GM21737 (cell line): ENCODE results near the gene KDM5C.

ENCODE experiments used
- ATAC-seq: cut with Tn5 transposase; IDR thresholded peaks from one replicate; pipeline ENCODE4 v1.9.1; 2021; ENCODE audit warnings: mild to moderate bottlenecking, moderate library complexity; ENCODE audit not compliant: unreplicated experiment

KDM5C gene

DNA sequence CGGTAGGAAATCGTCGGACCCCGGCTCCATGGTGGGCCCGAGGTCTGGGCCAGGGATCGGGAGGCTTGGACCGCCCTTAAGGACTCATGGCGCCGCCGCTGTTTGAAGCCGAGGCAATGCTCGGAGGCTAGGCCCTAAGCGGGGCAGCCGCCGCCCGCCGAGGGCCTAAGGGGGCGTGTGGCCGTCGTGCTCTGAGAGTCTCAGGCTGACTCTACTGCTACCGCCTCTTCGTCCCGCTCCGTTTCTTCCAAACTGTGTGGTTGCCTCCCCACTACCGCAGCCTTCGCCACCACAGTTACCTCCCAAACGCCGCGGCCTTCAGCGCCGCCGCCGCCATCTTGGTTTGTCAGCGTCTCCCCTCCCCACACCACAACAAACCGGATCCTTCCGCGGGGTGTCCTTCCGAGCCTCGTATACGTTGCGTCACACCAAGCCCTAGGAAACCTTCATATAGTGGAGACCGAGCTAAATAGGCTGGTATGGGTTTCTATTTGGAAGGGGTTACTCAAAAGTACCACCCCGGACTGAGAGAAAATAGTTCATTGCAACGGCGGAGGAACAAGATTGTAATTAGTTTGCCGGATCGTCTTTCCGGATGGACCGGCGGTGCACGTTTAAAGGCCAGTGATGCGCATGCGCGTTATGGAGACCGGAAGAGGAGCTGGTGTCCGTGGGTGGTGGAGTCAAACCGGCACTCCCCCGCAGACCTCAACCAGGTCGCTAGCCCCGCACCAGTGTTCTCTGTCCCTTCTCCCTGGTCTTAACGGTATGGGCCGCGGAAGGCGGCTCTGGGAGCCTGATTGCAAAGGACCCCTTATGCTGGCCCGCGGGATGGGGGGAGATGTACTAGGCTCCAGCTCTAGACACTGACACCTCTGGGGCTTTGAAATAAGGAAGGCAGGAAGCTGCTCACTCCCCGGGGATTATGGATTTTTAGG is at the start of gene KDM5C:
Gene KDM5C, minus strand, starts transcription at position 348 of the 938 bp plus-strand sequence. Its CDS starts 318 bp downstream, at position 30.
- ATAC-seq, result peak; percentile 72

DNA sequence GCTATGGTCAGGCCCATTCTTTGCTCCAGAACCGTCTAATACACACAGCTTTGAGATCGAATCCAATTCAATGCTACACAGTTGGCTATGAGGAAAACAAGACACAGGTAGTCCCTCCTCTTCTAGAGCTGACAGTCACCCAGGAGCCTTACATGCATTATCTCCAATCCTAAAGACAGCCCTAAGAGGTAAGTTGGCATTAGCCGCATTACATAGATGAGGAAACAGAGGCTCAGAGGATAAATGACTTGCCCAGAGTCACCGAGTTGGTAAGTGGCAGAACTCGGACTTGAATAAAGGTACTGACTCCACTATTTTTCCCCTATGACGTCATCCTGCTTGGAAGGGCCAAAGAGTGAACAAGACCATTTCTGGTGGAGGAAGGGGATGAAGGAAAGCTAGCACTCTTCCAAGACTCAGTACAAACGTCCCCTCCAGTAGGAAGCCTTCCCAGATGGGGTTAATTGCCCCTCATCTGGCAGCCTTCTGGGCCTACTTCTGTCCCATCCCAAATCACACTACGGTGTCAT is 47.9 kb upstream of the KDM5C start:
- no peak for ATAC-seq

DNA sequence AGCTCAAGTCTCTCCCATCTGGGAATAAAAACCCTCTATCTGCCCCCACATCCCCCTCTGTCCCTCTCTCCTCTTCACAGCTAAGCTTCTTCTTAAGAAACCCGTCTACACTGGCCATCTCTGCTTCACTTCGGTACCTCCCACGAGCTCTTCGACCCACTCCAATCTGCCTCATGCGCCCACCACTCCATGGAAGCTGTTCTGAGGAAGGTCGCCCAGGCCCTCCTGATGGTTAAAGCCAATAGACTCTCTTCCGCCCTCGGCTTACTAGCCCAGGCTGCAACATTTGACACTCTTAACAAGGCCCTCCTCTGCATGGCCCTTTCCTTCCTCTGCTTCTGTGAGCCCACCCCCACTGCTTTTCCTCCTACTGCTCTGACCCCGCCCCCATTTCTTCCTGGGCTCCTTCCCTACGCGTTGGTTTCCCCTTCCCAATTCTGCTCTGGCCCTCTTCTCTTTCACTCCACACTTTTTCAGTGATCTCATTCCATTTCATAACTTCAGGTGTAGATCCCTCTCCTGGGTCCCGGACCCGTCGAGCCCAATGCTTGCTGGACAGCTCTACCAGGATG is 44.6 kb upstream of the KDM5C start:
- ATAC-seq, result no peak

DNA sequence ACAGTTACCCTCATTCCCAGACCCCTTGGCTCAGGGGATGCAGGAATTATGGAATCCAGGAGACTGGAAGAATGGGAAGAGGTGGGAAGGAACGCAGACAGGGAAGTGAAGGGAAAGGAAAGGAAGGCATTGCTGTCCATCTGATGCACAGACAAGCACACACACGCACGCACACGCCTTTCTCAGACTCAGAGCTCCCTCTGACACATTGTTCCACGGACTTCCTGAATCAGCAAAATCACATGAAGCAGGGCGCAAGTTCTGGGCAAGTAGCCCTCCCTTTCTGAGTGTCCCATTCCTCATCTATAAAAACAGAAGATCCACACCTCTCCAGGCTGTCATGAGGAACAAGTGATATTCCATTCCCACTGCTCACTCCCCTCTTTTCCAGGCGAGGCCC is 43.2 kb upstream of the KDM5C start:
- ATAC-seq, result no peak

DNA sequence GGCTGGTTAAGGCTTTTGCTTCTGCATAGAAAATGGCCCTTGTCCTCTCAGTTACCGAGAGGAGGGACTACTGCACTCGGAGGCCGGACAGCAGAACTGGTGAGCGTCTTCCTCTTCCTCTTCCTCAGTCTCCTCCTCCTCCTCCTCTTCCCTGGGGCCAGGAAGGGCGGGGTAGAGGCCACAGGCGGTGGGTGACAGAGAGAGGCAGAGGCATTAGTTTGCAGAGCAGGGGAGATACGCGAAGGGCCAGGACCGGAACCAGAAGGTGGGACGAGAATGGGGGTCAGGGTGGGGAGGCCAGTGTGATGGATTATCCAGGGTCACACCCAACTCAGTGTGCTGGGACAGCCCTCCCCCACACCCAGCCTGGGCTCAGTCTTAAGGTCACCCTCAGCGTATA is 41.9 kb upstream of the KDM5C start:
- ATAC-seq, result no peak

DNA sequence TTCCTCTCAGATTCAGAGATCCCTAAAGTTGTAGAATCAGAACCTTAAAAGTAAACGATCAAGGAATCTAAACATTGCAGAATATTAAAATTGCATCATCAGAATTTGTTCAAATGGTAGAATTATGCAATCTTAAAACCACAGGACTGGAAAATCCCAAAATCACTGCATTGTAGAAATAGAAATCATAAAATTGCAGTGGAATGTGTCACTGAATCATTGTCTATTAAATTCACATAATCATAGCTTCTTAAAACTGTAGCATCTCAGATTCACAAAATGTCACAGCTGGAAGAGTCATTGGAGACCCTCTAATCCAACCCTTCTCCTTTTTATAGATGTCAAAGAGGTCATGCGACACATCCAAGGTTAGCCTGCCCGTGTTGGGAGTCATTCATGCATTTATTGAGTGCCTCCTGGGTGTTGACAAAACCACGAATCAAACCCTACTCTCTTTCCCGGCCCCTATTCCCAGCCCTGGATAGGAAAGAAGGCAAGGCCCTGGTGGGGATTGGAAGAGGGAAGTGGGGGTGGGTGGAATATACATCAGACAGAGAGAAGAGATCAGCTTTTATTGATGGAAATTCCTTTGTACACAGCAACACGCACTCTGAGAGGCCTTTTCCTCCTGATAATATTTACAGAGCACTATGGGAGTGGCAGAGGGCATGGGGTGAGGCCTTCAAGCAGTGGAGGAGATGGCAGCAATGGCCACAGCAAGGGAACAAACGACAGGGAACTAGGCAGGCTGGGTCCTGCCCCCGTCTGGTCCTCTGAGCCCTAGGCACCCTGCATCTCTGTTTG is 41.0 kb upstream of the KDM5C start:
- no peak for ATAC-seq

DNA sequence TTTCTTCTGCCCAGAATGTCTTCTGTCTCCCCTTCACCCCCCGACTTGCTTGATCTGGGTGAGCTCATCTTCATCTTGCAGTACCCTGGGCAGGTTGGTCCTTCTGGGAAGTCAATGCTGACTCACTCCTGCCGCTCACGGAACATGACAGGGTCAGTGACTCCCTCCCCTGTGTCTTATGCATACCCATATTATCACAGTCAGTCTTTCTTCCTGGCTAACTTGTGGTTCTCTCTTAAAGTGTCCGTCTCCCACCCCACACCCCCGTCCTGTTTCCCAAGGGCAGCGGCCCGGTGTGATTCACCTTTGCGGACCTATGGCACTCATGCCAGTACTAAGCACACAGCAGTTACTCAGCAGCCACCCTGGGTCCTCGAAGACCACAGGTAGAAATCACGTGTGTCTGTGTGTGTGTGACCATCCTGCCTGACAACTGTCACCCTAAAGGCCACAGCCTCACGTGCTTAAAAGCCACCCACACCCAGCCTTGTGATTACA is 38.6 kb upstream of the KDM5C start:
- no peak for ATAC-seq

DNA sequence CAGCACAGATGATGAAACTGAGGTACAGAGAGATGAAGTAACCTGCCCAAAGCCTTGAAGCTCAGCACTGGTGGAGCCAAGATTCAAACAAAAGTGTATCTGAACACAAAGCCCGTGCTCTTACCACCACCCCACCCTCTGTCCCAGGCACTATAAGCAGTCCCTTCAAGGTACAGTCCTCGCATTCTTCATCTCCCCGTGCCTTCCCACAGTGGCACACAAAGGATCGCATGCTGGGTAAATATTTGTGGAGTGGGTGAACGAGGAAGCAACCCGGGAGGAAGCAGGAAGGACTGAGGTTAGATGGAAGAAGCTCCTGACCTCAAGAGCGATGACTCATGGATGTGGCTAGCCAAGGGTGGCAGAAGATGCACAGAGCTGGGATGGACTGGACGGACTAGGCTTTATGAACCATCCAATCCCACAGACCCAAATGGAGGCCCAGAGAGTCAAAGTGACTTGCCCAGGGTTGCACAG is 37.9 kb upstream of the KDM5C start:
- no peak for ATAC-seq

DNA sequence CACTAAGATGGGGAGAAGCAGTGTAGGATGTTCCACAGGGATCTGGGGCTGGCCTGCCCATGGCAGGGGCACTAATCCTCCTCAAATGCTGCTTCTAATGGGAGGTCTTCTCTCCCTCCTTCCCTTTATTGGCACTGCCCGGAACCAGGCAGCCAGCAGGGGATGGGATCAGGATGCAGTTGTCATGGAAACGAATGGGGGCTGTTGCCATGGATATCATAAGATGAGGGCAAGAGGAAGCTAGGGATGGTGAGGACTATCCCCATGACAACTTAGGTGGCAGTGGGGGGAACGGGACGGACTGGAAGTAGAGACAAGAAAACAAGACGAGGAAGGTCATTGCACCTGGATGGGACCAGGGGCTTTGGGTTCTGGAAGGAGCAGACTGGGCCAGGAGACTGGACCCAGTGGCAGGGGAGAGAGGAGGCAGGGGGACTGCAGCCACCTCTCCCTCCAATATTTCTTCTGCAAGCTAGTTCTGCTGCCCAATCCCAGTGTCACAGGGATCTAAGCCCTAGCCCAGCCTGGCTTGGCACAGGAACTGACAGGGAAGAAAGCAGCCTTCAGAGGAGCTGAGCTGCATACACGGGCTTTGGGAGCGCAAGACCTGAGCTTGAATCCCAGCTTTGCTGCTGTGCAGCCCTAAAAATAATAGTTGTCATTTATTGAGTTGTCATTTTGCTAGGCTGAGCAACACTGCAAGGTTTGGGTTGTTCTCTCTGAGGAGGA is 37.3 kb upstream of the KDM5C start:
- no peak for ATAC-seq

DNA sequence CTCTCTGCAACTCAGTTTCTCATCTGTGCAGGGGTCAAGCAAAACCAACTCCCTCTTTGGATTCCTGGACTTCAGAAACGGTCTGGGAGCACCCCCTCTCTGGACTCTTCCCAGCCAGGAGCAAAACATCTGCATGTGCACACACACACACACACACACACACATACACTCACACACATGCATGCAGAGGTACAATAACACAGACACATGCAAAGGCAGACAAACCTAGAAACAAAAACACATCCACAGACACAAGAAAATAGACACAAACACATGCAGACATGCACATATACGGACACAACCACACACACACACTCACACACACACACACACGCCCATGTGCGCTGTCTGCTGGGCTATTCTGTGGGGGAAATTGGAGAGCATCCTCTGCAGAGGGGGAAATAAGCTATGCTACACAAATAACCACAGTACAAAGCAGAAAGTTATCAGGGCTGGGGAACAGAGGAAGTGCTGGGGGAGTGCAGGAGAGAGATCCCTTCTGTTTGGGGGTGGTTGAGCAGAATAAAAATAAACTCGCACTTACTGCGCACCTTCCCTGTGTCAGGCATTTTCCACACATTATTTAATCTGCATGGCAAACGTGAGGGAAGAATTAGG is 36.5 kb upstream of the KDM5C start:
- ATAC-seq, result no peak

DNA sequence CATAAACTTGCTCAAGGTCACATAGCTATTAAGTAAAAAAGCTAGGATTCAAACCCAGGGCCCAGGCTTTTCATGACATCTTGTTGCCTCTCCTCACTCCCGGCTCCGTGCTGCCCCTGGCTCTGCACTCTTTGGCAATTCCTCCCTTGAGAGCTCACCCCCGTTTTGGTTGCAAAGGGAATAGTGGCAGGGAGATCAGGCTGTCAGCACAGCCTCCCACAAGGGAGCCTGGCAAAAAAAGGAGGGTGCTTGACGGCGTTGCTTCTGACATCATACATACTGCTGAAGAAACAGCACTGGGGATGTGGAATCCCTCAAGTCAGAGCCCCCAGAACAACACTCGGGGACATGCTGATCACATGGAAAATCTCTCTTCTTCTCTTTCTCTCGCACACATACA is 35.8 kb upstream of the KDM5C start:
- ATAC-seq, result no peak

DNA sequence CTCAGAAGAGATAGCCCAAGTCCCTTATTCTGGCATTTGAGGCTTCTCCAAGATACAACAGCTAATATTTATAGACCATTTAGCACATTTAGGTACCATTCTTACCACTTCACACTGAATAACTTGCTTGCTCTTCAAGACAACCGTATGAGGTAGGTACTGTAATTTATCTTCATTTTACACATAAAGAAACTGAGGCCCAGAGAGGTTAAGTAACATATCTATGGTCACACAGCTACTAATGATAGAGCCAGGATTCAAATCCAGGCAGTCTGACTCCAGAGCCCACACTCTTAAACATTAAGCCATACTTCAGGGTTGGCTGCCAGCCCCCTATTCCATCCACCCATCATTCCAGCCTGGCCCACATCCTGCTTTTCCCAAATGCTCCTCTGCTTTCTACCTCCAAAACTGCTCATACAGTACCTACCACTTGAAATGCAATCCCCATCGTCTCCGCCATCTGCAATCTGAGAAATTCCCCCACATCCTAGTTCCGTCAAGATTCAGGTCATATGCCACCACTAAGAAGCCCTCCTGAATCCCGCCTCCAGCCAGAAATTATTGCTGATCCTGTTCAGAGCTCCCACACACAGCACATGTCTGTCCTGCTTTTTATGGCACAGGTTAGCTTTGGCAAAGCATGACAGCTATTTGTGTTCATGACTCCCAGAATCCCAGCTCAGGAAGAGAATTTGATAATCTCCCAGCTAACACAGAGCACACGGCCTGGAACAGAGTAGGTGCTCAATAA is 32.8 kb upstream of the KDM5C start:
- ATAC-seq, result no peak

DNA sequence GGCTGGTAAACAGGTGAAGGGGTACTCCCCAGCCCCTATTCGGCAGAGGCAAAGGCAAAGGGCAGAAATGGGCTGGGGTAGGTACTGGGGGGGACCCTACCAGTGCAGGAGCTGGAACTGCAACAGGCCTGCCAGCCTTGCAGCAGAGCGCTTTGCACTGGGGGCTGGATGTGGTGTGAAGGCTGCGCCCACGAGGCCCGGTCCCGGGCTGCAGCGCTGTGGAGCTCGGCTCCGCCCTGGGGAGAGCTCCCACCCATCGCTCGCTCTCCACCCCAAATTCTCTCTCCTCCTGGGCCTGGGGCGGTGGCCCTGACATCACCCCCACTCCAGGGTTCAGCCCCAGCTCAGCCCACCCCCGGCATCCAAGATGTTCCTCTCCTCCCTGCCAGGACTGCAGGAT is 32.2 kb upstream of the KDM5C start:
- ATAC-seq, result no peak

DNA sequence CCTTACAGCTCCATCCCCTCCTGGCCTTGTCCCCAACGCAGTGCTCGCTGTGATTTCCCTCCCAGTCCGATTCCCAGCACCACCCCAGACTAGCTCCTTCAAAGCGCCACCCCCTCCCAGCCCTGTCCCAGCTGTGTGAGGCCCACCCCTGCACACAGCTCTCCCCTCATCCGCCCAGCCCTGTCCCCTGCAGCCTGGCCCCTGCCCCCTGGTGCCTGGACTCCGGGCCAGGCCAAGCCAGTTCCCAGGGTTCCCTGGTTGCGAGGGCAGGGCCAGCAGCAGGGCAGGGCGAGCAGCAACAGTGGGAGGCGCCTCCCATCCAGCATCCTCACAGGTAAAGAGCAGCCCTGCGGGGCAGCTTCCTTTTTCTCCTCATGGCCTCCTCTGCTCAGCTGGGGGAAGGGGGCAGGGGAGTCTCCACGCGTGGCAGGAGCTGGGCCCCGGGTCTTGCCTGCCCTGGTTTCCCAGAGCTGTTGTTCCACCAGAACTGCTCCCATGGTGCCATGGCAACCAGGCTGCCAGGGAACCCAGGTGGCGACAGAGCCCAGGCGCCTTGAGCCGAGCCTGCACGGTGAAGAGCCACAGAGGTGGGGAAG is 31.5 kb upstream of the KDM5C start:
- ATAC-seq, result no peak

DNA sequence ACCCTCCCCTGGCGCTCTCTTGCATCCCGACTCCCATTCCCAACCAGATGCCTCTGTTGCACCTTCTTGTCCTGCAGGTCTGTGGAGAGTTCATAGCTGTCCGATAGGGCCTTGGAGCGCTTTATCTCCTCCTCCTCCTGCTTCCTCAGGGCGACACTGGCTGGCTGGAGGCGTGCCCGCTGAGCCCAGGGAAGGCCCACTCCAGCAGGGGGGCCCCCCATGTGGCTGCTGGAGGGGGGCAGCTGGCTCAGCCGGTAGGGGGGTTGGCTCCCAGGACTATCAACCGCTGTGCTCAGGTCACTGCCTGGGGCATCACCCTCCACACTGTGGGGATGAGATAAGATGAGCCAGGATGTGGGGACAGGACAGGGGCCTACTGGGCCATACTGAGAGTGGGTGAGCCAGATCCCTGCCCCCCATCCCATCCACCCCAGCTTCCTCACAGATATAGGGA is 30.8 kb upstream of the KDM5C start:
- no peak for ATAC-seq

DNA sequence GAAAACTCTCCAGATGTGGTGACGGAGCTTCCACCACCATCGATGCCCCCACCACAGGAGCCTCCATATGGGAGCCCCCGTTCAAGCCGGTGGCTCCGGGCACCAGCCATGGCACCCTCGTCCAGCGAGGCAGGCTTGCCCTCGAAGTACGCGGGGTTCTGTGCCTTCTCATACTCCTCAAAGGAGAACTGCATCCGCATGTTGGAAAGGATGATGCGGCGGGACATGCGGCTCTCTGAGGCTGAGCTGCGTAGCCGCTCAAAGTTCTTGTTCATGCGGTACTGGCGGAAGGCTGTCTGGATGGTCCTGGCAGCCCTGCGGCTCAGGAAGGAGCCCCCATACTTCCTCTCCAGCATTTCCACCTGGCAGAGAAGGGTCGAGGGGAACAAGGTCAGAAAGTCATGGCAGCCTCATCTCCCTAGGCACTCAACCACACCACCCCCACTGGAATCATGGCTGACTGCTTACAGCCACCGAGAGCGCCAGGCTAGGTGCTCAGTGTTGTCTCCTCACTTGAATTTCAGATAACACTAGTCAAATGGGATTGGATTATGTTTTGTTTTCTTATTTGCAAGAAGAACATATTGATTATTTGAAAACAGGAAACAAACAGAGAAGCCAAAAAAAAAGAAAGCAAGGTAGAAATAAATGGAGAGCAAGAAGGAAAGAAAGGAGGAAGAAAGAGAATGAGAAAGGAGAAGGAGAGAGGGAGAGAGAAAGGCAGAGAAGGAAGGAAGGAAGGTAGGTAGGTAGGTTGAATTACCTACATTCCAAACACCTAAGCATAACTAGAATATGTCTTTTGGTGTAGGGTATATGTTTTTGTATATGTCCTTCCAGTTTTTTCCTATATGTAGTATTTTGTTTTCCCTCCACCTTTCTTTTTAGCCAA is 29.8 kb upstream of the KDM5C start:
- ATAC-seq, result no peak

DNA sequence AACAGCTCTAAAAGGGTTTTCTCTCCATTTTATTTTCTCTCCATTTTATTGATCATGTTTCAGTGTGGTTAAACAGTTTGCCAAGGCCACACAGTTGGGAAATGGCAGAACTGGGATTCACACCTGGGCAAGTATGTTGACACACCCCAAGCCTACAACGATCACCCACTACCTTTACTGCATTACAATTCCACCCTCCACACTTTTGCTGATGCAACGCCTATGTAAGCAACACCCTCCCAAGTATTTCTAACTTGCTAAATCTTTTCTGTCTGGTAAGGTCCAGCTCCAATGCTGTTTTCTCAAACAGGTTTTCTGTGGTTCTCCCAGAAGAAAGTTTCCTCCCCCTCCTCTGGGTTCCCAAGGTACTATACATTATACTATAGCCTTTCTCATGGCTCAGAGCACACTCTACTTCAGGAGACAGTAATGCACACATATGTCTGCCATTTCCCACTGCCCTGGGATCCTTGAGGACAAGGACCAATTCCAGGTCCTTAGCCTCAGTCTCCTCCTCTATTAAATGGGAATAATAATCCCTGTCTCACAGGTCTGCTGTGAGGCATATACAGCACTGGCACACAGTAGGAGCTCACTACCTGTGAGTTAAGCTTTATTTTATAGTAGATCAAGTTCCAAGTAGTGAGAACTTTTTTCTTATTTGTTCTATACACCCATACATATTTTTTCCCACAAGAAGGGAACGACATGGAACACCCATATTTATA is 28.4 kb upstream of the KDM5C start:
- no peak for ATAC-seq
